Naive thymus-derived CD4-positive, alpha-beta T cell (primary cell): ENCODE results near the gene CREB5. TPM values are rescaled to one million over a fixed set of nuclear protein-coding genes. Genes with fewer than 3 reads are reported as not detected.

ENCODE experiments used
- ATAC-seq: fragments of 150-1000 bp; cut with Tn5 transposase; 2 replicates; pipeline ENCODE4 v1.10.0; 2021; ENCODE audit warnings: mild to moderate bottlenecking, moderate library complexity
- CTCF ChIA-PET: fragments of 350-600 bp; sonication (Branson Sonifier 250); formaldehyde crosslinking; loops from one replicate; lab custom pipeline; 2021; ENCODE audit warnings: antibody characterized with exemption; lab: Charles Lee
- POLR2A ChIA-PET: fragments of 350-600 bp; sonication (Branson Sonifier 250); formaldehyde crosslinking; loops from one replicate; lab custom pipeline; 2021; ENCODE audit warnings: antibody characterized with exemption, inconsistent platforms; lab: Charles Lee
- DNase-seq, 9 donors: peaks; one replicate each; pipeline versions ENCODE4 v3.0.0 to v3.0.0-alpha.2; 2020 to 2022; ENCODE audit warnings: mixed read lengths in 1 of 9
- H3K27ac ChIP-seq: one replicate; pipeline ENCODE4 v1.7.0; 2013; ENCODE audit warnings: mild to moderate bottlenecking, low read depth, low read length, moderate library complexity
- H3K27me3 ChIP-seq, 2 donors: one replicate each; pipeline ENCODE4 v1.7.0; 2013; ENCODE audit warnings: low read length in 2 of 2, mild to moderate bottlenecking in 2 of 2, moderate library complexity in 2 of 2; ENCODE audit not compliant: control insufficient read depth in 2 of 2, insufficient read depth in 2 of 2
- H3K36me3 ChIP-seq, 3 experiments: 1 replicate in 2 of 3; 2 replicates in 1 of 3; pipeline ENCODE4 v1.7.0; 2013; ENCODE audit warnings: low read length in 3 of 3, mild to moderate bottlenecking in 3 of 3, moderate library complexity in 1 of 3; ENCODE audit not compliant: insufficient read depth in 3 of 3, control insufficient read depth in 2 of 3
- H3K4me1 ChIP-seq, 2 donors: one replicate each; pipeline ENCODE4 v1.7.0; 2013; ENCODE audit warnings: low read length in 2 of 2, mild to moderate bottlenecking in 2 of 2, moderate library complexity in 1 of 2; ENCODE audit not compliant: control insufficient read depth in 2 of 2, insufficient read depth in 2 of 2
- H3K4me3 ChIP-seq: 2 replicates; pipeline ENCODE4 v1.7.0; 2013; ENCODE audit warnings: mild to moderate bottlenecking, low read length
- H3K9me3 ChIP-seq, 3 experiments: 1 replicate in 2 of 3; 2 replicates in 1 of 3; pipeline ENCODE4 v1.7.0; 2013; ENCODE audit warnings: low read length in 3 of 3; ENCODE audit not compliant: control insufficient read depth in 2 of 3
- H3K27ac Mint-ChIP-seq, 9 donors: one replicate each; pipeline ENCODE4 v1.8.0; 2020 to 2022; ENCODE audit warnings: mixed read lengths in 9 of 9, mild to moderate bottlenecking in 8 of 9, moderate library complexity in 5 of 9, inconsistent platforms in 2 of 9
- H3K27me3 Mint-ChIP-seq, 5 donors: one replicate each; pipeline ENCODE4 v1.8.0; 2021 to 2022; ENCODE audit warnings: mixed read lengths in 5 of 5, mild to moderate bottlenecking in 1 of 5
- H3K36me3 Mint-ChIP-seq, 5 donors: one replicate each; pipeline ENCODE4 v1.8.0; 2020 to 2022; ENCODE audit warnings: mixed read lengths in 5 of 5, mild to moderate bottlenecking in 3 of 5, inconsistent platforms in 1 of 5
- H3K4me1 Mint-ChIP-seq, 7 donors: one replicate each; pipeline ENCODE4 v1.8.0; 2020 to 2022; ENCODE audit warnings: mixed read lengths in 7 of 7, mild to moderate bottlenecking in 3 of 7, inconsistent platforms in 1 of 7
- H3K4me3 Mint-ChIP-seq, 10 donors: one replicate each; pipeline ENCODE4 v1.8.0; 2020 to 2022; ENCODE audit warnings: mild to moderate bottlenecking in 10 of 10, mixed read lengths in 10 of 10, moderate library complexity in 6 of 10, inconsistent platforms in 2 of 10
- H3K9me3 Mint-ChIP-seq, 11 donors: one replicate each; pipeline ENCODE4 v1.8.0; 2020 to 2022; ENCODE audit warnings: mixed read lengths in 11 of 11, mild to moderate bottlenecking in 4 of 11, inconsistent platforms in 1 of 11, moderate library complexity in 1 of 11
- intact Hi-C, 2 donors: fragments of 100-400 bp; cut with micrococcal nuclease; formaldehyde crosslinking; loops; one replicate each; pipeline ENCODE4 v1.15.1; 2023
- polyA plus RNA-seq, 2 donors: library from polyadenylated mRNA; unstranded; fragments of 300-500 nt; fragmentation: Illumina TruSeq; gene quantifications; one replicate each; pipeline ENCODE4 v1.2.3, GENCODE V29; 2021
- total RNA-seq, 6 experiments: library from RNA in 5 of 6; stranded (reverse) in 5 of 6; gene quantifications; 1 replicate in 5 of 6; 2 replicates in 1 of 6; pipeline ENCODE4 v1.2.3 and lab custom pipeline; 2021 to 2026

CREB5 gene
- total and polyA plus RNA-seq, 7 experiments from 2014 or later, result 0.22 to 18.4 (median 3.6) TPM; not detected in 4

DNA sequence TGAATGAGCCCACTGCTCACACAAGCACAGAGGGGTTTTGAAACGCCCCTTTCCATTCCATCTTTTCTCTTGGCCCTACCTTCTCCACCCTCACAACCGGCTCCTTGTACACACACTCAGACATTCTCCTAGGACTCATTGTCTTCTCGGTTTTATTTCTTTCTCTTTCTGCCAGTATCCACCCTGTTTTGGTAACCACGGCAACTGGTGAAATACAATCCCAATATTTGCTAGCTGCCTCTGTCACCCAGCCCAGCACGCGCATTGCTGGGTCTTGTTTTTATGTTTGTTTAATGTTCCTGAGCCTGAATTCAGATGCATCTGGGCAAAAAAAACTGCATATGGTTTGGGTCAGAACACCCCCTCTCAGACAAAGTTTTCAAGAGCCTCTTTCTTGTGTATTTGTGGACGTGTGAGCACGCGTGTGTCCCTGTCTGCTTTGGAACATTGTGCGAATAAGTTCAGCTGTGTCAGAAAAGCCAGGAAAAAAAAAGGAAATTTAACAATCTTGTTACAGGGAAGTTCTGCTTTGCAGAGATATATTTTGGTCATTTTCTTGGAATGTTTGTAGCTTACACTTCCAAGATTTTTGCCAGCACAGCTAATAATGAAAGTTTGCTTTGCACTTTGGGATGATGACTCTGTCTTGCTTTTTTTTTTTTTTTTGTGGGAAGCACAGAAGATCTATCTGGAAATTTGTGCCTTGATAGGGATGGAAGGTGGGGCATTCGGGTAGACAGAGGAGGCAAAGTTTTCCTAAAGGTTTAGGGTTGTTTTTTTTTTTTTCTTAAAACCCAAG is 320.0 kb downstream of the CREB5 start:
- Mint-ChIP-seq H3K27ac (no peak overlapping the region), H3K36me3 (no peaks in the 10 kb centered on the region), H3K4me3 (no peak overlapping the region), H3K9me3 (peaks cover 0 to 2% (median 0%) of the 10 kb centered on the region in 11 donors), H3K27me3 (peaks cover 4 to 33% (median 11%) of the 10 kb centered on the region in 5 donors), H3K4me1 (no peaks in the 10 kb centered on the region)
- ATAC-seq (no peak), DNase-seq (no peak)
- Histone ChIP-seq H3K4me1 (no peaks in the 10 kb centered on the region), H3K27me3 (no peaks in the 10 kb centered on the region), H3K36me3 (no peaks in the 10 kb centered on the region), H3K9me3 (no peaks in the 10 kb centered on the region), H3K27ac (no peak overlapping the region), H3K4me3 (no peak overlapping the region)
- intact Hi-C loops, result no loop called here
- ChIA-PET CTCF (no interaction called here), POLR2A (no interaction called here)

DNA sequence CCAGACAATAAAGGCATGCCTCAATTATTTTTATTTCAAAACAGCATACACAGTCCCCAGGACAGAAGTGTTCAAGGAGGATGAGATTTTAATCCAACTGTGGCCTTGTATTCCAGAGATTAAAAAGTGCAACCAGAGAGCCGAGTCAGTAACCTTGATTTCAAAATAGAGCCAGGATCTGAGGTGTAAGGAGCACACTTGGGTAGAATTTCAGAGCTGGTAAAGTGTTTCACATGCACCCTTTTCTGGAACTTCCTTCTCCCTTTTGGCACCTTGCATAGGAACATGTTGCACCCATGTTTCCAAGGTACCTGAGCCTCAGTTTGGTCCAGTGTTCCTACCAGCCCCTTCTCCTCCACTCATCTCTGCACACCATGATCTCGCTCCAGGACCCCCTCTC is 320.7 kb downstream of the CREB5 start:
- H3K36me3 ChIP-seq, result no peaks in the 10 kb centered on the region
- no peaks in the 10 kb centered on the region for H3K9me3 Mint-ChIP-seq
- ChIA-PET CTCF (no interaction called here), POLR2A (no interaction called here)
- H3K4me3 Mint-ChIP-seq, result no peak overlapping the region
- H3K4me1 Mint-ChIP-seq, result no peaks in the 10 kb centered on the region
- intact Hi-C loops, result no loop called here
- ATAC-seq (no peak), DNase-seq (no peak)
- H3K27me3 Mint-ChIP-seq, result peaks cover 3 to 34% (median 11%) of the 10 kb centered on the region in 5 donors
- no peaks in the 10 kb centered on the region for H3K27me3 ChIP-seq
- no peak overlapping the region for H3K4me3 ChIP-seq
- H3K4me1 ChIP-seq, result no peaks in the 10 kb centered on the region
- H3K27ac ChIP-seq, result no peak overlapping the region
- H3K27ac Mint-ChIP-seq, result no peak overlapping the region
- no peaks in the 10 kb centered on the region for H3K9me3 ChIP-seq
- H3K36me3 Mint-ChIP-seq, result no peaks in the 10 kb centered on the region

DNA sequence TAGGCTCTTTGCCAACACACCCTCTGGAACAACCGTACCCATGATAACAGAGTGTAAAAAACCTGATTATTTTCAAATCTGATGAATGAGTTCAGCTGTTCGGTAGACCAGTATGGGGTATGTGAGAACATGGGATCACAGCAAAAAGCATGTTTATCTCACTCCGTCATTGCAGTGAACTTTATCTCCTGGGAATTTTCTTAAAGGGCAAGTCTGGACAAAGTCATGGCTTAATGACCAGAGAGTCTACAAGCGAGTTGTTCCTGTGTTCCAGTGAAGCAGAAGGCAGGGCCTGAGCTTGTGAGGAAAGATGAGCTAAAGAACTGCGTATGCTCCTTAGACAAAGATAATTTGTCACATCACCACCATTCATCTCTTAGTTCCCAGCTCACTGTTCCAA is 326.1 kb downstream of the CREB5 start:
- peaks cover 3 to 28% (median 8%) of the 10 kb centered on the region in 5 donors for H3K27me3 Mint-ChIP-seq
- H3K27ac Mint-ChIP-seq, result no peak overlapping the region
- no peak overlapping the region for H3K4me3 Mint-ChIP-seq
- H3K9me3 Mint-ChIP-seq, result peaks cover 0 to 2% (median 0%) of the 10 kb centered on the region in 11 donors
- H3K36me3 Mint-ChIP-seq, result no peaks in the 10 kb centered on the region
- no peaks in the 10 kb centered on the region for H3K36me3 ChIP-seq
- no peaks in the 10 kb centered on the region for H3K9me3 ChIP-seq
- CTCF ChIA-PET, result no interaction called here
- no peak for ATAC-seq
- H3K4me3 ChIP-seq, result no peak overlapping the region
- no peaks in the 10 kb centered on the region for H3K27me3 ChIP-seq
- intact Hi-C loops, result no loop called here
- H3K27ac ChIP-seq, result no peak overlapping the region
- H3K4me1 ChIP-seq, result no peaks in the 10 kb centered on the region
- POLR2A ChIA-PET, result no interaction called here
- no peaks in the 10 kb centered on the region for H3K4me1 Mint-ChIP-seq
- no peak for DNase-seq

DNA sequence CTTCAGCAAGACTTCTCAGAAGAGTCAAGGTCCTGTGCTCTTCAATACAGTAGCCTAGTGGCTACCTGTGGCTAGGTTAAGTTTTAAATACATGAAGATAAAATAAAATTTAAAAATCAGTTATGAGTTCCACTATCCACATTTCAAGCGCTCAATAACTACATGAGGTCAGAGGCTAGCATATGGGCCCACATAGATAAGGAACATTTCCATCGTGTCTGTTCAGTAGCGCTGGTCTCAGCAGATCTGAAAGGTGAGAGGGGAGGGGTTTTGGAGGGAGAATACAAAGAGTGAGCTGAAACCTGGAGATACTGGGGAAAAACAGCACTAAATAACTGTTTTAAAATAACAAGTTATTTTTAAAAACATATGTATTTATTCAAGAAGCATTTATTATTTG is 326.8 kb downstream of the CREB5 start:
- ATAC-seq, result no peak

DNA sequence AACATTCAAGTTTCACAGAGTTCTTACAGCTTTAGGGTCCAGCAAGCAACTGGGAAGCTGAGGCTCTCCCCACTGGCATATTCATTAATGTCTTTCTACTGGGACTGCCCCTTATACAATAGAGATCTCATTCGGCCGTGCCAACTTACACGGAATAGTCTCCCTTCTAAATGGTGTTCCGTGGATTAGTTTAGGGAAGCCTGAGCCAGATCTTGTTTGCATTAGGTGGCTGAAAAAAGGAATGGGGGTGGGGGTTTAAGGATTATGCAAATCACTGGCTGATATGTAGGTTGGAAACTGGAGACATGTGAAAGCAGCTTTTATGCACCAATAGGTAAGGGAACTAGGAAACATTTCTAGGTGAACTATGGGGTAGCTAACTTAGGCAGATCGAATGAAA is 327.5 kb downstream of the CREB5 start:
- ChIA-PET CTCF (no interaction called here), POLR2A (no interaction called here)
- DNase-seq, result no peak
- Mint-ChIP-seq H3K4me1 (no peaks in the 10 kb centered on the region), H3K27me3 (peaks cover 0 to 24% (median 5%) of the 10 kb centered on the region in 5 donors), H3K27ac (no peak overlapping the region), H3K9me3 (peaks cover 0 to 2% (median 0%) of the 10 kb centered on the region in 11 donors), H3K4me3 (no peak overlapping the region), H3K36me3 (no peaks in the 10 kb centered on the region)
- Histone ChIP-seq H3K4me1 (no peaks in the 10 kb centered on the region), H3K27me3 (no peaks in the 10 kb centered on the region), H3K9me3 (no peaks in the 10 kb centered on the region), H3K27ac (no peak overlapping the region), H3K36me3 (no peaks in the 10 kb centered on the region), H3K4me3 (no peak overlapping the region)
- intact Hi-C loops, result no loop called here
- no peak for ATAC-seq

More for the DNA sequence above, 326.8 kb downstream of the CREB5 start:
- no peak overlapping the region for H3K27ac ChIP-seq
- DNase-seq, result no peak
- Mint-ChIP-seq H3K4me3 (no peak overlapping the region), H3K4me1 (no peaks in the 10 kb centered on the region), H3K27ac (no peak overlapping the region), H3K27me3 (peaks cover 0 to 24% (median 5%) of the 10 kb centered on the region in 5 donors), H3K36me3 (no peaks in the 10 kb centered on the region), H3K9me3 (peaks cover 0 to 2% (median 0%) of the 10 kb centered on the region in 11 donors)
- intact Hi-C loops, result no loop called here
- no peaks in the 10 kb centered on the region for H3K36me3 ChIP-seq
- no peaks in the 10 kb centered on the region for H3K4me1 ChIP-seq
- ChIA-PET CTCF (no interaction called here), POLR2A (no interaction called here)
- H3K4me3 ChIP-seq, result no peak overlapping the region
- H3K9me3 ChIP-seq, result no peaks in the 10 kb centered on the region
- H3K27me3 ChIP-seq, result no peaks in the 10 kb centered on the region

DNA sequence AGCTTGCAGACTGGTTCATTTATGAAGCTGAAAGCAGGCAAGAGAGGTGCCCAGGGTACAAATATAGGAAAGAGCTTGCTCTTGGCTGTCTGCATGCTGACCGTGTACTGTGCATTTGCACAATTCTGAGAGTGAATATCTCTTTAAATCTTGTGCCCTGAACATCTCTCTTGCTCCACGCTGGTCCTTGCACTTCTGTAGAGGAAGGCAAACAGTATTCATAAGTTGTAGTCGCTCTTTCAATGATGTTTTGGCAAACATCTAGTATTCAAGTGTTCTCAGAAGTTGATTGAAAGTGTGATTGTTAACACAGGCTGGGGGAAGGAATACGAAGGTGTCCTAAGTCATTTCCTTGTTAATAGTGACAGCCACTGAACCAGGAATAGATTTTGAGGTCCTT is 332.6 kb downstream of the CREB5 start:
- Histone ChIP-seq H3K4me1 (no peaks in the 10 kb centered on the region), H3K27me3 (no peaks in the 10 kb centered on the region), H3K9me3 (no peaks in the 10 kb centered on the region), H3K27ac (no peak overlapping the region), H3K36me3 (no peaks in the 10 kb centered on the region), H3K4me3 (no peak overlapping the region)
- ATAC-seq (no peak), DNase-seq (no peak)
- ChIA-PET POLR2A (no interaction called here), CTCF (no interaction called here)
- intact Hi-C loops, result no loop called here
- H3K27me3 Mint-ChIP-seq, result peaks cover 0 to 10% (median 3%) of the 10 kb centered on the region in 5 donors
- H3K27ac Mint-ChIP-seq, result no peak overlapping the region
- H3K9me3 Mint-ChIP-seq, result peaks cover 0 to 2% (median 0%) of the 10 kb centered on the region in 11 donors
- H3K4me1 Mint-ChIP-seq, result no peaks in the 10 kb centered on the region
- no peaks in the 10 kb centered on the region for H3K36me3 Mint-ChIP-seq
- H3K4me3 Mint-ChIP-seq, result no peak overlapping the region

DNA sequence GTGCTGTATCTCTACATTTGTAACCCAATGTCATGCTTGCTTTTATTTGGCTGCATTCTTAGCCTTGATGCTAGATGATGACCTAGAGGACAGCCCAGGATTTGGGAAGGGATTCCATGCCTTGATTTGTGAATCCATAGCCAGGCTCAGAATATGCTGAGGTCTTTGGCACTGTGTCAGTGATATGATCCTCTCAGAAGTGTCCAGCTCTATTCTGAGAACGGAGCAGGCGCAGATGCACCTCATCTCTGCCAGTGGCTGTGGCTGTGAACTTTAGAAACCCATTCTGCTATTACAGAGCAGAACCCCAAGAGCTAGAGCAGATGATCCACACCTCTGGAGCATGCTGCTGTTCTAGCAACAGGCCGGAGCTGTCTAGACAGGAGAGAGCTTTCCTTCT is 333.0 kb downstream of the CREB5 start:
- Histone ChIP-seq H3K4me1 (no peaks in the 10 kb centered on the region), H3K27ac (no peak overlapping the region), H3K27me3 (no peaks in the 10 kb centered on the region), H3K4me3 (no peak overlapping the region), H3K36me3 (no peaks in the 10 kb centered on the region), H3K9me3 (no peaks in the 10 kb centered on the region)
- ChIA-PET POLR2A (no interaction called here), CTCF (no interaction called here)
- ATAC-seq (no peak), DNase-seq (no peak)
- H3K27ac Mint-ChIP-seq, result no peak overlapping the region
- peaks cover 0 to 2% (median 0%) of the 10 kb centered on the region in 11 donors for H3K9me3 Mint-ChIP-seq
- intact Hi-C loops, result no loop called here
- no peaks in the 10 kb centered on the region for H3K4me1 Mint-ChIP-seq
- H3K36me3 Mint-ChIP-seq, result no peaks in the 10 kb centered on the region
- H3K4me3 Mint-ChIP-seq, result no peak overlapping the region
- peaks cover 0 to 10% (median 3%) of the 10 kb centered on the region in 5 donors for H3K27me3 Mint-ChIP-seq
